Epithelial cell of esophagus (primary cell): ENCODE results near the gene NCBP2L.

Experiments
- DNase-seq: peaks from one replicate; pipeline ENCODE4 v3.0.0; 2010; ENCODE audit warnings: low read depth
- H3K4me3 ChIP-seq: 2 replicates; pipeline ENCODE4 v1.5.1; 2011; ENCODE audit warnings: mild to moderate bottlenecking, low read length, control low read depth
- CTCF ChIP-seq: IDR thresholded peaks from 2 replicates; pipeline ENCODE4 v1.5.1; 2011; ENCODE audit warnings: low read depth, mild to moderate bottlenecking, low read length, control low read depth, inconsistent platforms; ENCODE audit not compliant: insufficient read depth; ENCODE audit errors: missing control alignments

The NCBP2L gene

GRCh38 chrX:107733686-107734085 lies 43.8 kb upstream of the NCBP2L start:
- TF ChIP-seq CTCF = no peak
- DNase-seq = no peak
- H3K4me3 ChIP-seq = no peak overlapping the region

GRCh38 chrX:107734646-107735045 lies 42.9 kb upstream of the NCBP2L start:
- H3K4me3 ChIP-seq = no peak overlapping the region
- no peak for DNase-seq
- TF ChIP-seq CTCF = no peak

GRCh38 chrX:107736781-107737531 lies 40.6 kb upstream of the NCBP2L start:
- no peak for DNase-seq
- no peak for TF ChIP-seq CTCF
- no peak overlapping the region for H3K4me3 ChIP-seq

GRCh38 chrX:107738272-107738671 lies 39.3 kb upstream of the NCBP2L start:
- H3K4me3 ChIP-seq = no peak overlapping the region
- no peak for TF ChIP-seq CTCF
- no peak for DNase-seq

GRCh38 chrX:107738768-107739167 lies 38.8 kb upstream of the NCBP2L start:
- no peak for DNase-seq
- H3K4me3 ChIP-seq = no peak overlapping the region
- TF ChIP-seq CTCF = no peak

- H3K4me3 ChIP-seq = no peak overlapping the region
- no peak for DNase-seq
- TF ChIP-seq CTCF = no peak
These were observed 38.0 kb upstream of the NCBP2L start for GRCh38 chrX:107739541-107739940.

- TF ChIP-seq CTCF = no peak
- no peak for DNase-seq
- no peak overlapping the region for H3K4me3 ChIP-seq
These were observed 36.1 kb upstream of the NCBP2L start for GRCh38 chrX:107741404-107741790.
